ENCODE measurements around the gene NOP10.

NOP10 gene

GRCh38 chr15:34364041-34364440, 21.1 kb upstream of the NOP10 start:
- TF ChIP-seq, protein P1, sequence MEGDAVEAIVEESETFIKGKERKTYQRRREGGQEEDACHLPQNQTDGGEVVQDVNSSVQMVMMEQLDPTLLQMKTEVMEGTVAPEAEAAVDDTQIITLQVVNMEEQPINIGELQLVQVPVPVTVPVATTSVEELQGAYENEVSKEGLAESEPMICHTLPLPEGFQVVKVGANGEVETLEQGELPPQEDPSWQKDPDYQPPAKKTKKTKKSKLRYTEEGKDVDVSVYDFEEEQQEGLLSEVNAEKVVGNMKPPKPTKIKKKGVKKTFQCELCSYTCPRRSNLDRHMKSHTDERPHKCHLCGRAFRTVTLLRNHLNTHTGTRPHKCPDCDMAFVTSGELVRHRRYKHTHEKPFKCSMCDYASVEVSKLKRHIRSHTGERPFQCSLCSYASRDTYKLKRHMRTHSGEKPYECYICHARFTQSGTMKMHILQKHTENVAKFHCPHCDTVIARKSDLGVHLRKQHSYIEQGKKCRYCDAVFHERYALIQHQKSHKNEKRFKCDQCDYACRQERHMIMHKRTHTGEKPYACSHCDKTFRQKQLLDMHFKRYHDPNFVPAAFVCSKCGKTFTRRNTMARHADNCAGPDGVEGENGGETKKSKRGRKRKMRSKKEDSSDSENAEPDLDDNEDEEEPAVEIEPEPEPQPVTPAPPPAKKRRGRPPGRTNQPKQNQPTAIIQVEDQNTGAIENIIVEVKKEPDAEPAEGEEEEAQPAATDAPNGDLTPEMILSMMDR (IDR thresholded peaks at IDR 0.05; ENCODE audit: low read depth, low read length), result no peak
- DNase-seq (ENCODE audit: low read depth in 2 of 2), result no peak

DNA sequence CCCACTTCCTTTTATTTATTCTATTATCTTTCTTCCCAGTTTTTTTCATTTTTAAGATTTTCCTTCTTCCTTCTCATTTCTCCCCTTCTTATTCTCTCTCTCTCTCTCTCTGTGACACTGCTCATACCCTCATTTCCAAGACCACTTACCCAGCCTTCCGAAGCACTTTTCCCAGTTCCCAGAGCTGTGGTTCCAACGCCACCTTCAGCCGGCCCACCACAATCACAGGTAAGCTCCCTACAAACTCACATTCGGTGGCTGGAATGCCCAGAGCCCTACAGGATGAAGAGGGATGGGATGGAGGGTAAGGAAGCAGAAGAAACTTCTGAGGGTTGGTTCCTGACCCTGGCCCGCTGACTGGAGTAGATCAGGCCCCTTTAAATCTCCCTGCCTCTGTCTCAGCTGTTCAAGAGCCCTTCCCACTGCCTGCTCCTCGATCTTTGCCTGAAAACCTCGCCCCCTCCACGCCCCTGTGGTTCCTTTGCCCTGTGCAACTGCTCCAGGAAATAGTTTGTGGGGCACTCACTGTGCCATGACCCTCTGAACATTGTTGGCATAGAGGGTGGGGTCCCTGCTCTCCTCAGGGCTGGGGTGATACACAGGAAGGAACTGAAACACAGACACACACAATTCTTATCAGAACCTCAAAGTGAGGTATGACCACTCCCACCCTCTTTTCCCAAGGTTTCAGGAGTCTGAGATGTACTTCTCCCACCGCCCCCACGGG, 19.3 kb upstream of the NOP10 start:
- TF ChIP-seq, protein P1 (IDR thresholded peaks at IDR 0.05; ENCODE audit: low read depth, low read length), result no peak
- no peak overlapping the region for H3K4me3 ChIP-seq (replicated peaks in 1 of 2; ENCODE audit: low read depth in 2 of 2, low read length in 2 of 2)
- no peak for DNase-seq (ENCODE audit: low read depth in 2 of 2)

More at GRCh38 chr15:34364041-34364440, 21.1 kb upstream of the NOP10 start:
- no peak overlapping the region for H3K4me3 ChIP-seq (replicated peaks in 1 of 2; ENCODE audit: low read depth in 2 of 2, low read length in 2 of 2)

- TF ChIP-seq, protein P1 (IDR thresholded peaks at IDR 0.05; ENCODE audit: low read depth, low read length), result no peak
- no peak overlapping the region for H3K4me3 ChIP-seq (replicated peaks in 1 of 2; ENCODE audit: low read depth in 2 of 2, low read length in 2 of 2)
- peak in 1 of 2 donors; percentile 37 for DNase-seq (ENCODE audit: low read depth in 2 of 2)
Measured at GRCh38 chr15:34361278-34361677, 18.3 kb upstream of the NOP10 start.

DNA sequence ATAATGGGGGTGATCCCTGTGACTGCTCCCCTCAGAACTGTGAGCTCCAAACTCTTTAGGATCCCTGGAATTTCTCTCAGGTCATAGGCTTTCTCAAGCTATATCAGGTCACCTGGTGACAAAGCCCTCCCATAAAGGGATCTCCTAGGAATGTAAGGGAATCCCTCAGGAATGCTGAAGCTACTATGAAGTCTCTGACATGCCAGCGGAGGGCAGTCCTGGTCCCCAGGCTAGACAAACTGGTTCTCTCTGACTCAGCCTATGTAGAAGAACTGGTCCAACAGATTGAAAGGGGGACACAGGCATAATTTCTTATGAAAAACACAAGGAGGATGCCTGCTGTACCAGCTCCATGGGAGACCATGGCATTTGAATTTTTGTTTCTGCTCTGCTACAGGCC, 17.4 kb upstream of the NOP10 start:
- DNase-seq (ENCODE audit: low read depth in 2 of 2), result no peak
- H3K4me3 ChIP-seq (replicated peaks in 1 of 2; ENCODE audit: low read depth in 2 of 2, low read length in 2 of 2), result no peak overlapping the region
- TF ChIP-seq, protein P1 (IDR thresholded peaks at IDR 0.05; ENCODE audit: low read depth, low read length), result no peak

DNA sequence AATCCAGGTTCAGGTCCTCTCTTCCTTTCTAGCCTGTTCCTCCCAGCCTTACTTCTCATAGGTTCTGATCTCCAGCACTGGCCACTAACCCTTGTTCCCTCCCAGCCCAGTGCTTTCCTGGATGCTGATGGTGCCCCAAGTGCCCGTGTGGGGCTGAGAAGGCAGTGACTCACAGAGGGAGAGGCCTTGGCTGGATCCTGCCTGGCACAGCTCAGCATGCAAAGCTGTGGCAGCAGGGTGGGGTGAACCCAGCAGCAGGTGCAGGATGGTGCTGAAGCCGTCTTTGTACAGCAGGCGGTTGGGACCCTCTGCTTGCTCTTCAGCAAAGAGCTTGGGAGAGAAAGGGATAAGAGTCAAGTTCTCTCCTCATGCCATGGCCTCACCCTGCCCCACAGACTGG, 16.5 kb upstream of the NOP10 start:
- TF ChIP-seq, protein P1 (IDR thresholded peaks at IDR 0.05; ENCODE audit: low read depth, low read length), result no peak
- no peak for DNase-seq (ENCODE audit: low read depth in 2 of 2)
- no peak overlapping the region for H3K4me3 ChIP-seq (replicated peaks in 1 of 2; ENCODE audit: low read depth in 2 of 2, low read length in 2 of 2)

GRCh38 chr15:34358948-34359347, 16.0 kb upstream of the NOP10 start:
- H3K4me3 ChIP-seq (replicated peaks in 1 of 2; ENCODE audit: low read depth in 2 of 2, low read length in 2 of 2), result no peak overlapping the region
- TF ChIP-seq, protein P1 (IDR thresholded peaks at IDR 0.05; ENCODE audit: low read depth, low read length), result no peak
- DNase-seq (ENCODE audit: low read depth in 2 of 2), result no peak

GRCh38 chr15:34358367-34358766, 15.4 kb upstream of the NOP10 start:
- no peak overlapping the region for H3K4me3 ChIP-seq (replicated peaks in 1 of 2; ENCODE audit: low read depth in 2 of 2, low read length in 2 of 2)
- TF ChIP-seq, protein P1 (IDR thresholded peaks at IDR 0.05; ENCODE audit: low read depth, low read length), result peak; percentile 32
- peak in 1 of 2 donors; percentile 22 for DNase-seq (ENCODE audit: low read depth in 2 of 2)
